ENCODE measurements around the gene CORO1A.
"Not testable (repeated sequence)": the region's sequence is repeated elsewhere in the genome, so short reads cannot be mapped to it uniquely, and the experiment has no call there.

The CORO1A gene

DNA sequence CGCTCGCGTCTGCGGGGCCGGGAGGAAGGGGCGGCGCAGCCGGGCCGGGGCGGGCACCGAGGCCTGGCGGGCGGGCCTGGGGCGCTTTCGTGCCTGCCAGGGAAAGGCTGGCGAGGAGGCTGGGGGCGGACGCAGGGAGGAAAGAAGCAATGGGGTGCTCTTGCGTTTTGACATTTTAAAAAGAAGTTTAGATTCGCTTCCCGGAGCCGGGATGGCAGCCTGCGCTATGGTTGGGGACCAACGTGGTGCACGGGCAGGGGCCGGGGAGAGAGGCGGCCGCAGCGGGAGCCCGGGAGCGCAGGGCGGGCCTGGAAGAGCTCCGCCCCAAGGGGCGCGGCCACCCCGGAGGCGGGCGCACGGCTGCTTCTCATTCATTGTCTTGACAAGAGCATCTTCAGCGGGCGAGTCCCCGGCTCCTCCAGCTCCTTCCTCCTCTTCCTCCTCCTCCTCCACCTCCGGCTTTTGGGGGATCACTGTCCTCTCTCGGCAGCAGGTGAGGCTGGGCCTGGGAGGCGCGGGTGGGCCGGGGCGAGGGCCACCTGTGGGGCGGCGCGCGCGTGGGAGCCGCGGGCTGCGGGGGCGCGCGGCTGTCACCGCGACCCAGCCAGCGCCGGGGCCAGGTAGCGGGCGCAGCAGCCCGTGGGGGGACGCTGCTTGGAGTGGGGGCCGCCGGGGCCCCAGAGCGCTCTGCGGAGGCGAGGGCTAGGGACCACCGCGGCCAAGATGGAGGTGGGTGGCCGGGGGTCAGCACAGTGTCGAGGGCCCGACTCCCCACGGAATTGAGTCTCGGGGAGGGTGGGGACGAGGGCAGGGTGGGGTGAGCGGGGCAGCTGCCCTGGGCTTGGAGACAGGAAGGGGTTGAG lies at the start of gene CORO1A:
TSS of gene CORO1A (plus strand) at position 370 of the 863 bp plus-strand sequence. CDS start 1,608 bp downstream, outside the sequence.
- peak; percentile 71 for DNase-seq

DNA sequence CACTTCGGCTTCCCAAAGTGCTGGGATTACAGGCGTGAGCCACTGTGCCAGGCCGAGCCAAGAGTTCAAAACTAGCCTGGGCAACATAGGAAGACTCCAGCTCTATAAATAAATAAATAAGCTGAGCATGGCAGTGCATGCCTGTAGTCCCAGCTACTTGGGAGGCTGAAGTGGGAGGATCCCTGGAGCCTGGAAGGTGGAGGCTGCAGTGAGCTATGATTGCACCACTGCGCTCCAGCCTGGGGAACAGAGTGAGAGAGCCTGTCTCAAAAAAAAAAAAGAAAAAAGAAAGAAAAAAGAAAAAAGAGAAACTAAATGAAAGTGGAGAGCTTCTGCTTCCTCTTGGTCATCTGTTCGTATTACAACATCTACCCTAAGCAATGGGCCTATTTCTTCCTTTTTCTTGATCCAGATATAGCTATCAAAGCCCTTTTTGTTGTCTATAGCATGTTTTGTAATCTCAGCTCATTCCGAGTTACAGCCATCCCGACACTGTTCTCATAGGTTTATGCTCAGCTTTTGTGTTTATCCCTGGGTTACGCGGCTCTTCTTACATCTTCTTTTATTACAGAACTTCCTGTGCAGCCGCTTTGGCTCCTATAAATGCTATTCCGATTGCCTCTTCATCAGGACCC lies 46.3 kb upstream of the CORO1A start:
- DNase-seq: no peak

DNA sequence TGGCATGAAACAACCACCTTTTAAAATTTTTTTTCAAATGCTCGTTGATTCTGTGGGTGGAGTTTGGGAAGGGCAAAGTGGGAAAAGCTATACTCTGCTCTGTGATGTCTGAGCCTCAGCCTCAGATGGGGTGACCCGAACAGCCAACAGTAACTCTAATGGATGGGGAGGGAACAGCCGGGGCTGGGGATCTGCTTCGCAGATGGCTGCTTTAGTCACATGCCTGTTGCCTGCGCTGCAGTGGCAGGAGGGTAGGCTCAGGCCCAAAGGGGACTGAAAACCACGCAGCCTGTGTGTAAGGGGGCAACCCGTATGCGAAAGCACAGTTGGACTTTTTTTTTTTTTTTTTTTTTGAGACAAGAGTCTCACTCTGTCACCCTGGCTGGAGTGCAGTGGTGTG lies 45.5 kb upstream of the CORO1A start:
- no peak for DNase-seq

DNA sequence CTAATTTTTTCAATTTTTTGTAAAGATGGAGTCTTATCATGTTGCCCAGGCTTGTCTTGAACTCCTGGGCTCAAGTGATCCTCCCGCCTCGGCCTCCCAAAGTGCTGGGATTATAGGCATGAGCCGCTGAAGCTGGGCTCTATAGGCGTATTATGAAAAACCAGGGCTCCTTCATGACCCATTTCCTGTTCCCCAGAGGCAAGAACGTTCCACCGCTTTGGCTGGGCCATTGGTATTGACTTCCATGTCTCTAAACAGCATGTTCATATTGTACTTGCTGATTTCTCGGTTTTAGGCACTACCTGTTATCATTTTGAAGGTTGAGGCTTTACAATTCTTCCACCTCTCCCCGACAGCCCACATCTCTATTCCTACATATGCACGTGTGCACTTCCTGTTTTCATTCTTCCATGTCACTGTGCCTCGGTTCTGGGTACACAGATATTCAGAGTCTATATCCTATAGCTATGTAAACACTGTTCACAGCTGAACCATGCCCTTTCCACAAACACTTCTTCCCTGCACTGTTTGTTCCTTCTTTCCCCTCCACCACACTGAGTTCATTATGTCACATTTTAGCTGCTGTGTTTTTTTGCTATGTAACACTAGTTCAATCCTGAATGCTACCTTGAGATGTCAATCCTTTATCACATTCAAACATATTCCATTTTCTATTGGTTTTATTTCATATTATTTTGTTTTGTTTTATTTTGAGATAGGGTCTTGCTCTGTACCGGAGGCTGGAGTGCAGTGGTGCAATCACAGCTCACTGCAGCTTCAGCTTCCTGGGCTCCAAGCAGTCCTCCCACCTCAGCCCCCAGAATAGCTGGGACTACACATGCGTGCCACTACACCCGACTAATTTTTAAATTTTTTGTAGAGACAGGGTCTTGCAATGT lies 43.6 kb upstream of the CORO1A start:
- DNase-seq: no peak

DNA sequence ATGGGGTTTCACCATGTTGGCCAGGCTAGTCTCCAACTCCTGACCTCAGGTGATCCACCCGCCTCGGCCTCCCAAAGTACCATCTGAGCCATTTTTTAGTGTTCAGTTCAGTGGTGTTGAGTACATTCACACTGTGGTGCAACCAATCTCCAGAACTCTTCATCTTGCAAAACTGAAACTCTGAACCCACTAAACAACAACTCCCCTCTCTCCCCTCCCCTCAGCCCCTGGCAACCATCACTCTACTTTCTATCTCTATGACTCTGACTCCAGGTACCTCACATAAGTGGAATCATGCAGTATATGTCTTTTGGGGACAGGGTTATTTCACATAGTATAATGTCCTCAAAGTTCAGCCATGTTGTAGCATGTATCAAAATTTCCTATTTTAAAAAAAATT lies 41.7 kb upstream of the CORO1A start:
- DNase-seq: no peak

DNA sequence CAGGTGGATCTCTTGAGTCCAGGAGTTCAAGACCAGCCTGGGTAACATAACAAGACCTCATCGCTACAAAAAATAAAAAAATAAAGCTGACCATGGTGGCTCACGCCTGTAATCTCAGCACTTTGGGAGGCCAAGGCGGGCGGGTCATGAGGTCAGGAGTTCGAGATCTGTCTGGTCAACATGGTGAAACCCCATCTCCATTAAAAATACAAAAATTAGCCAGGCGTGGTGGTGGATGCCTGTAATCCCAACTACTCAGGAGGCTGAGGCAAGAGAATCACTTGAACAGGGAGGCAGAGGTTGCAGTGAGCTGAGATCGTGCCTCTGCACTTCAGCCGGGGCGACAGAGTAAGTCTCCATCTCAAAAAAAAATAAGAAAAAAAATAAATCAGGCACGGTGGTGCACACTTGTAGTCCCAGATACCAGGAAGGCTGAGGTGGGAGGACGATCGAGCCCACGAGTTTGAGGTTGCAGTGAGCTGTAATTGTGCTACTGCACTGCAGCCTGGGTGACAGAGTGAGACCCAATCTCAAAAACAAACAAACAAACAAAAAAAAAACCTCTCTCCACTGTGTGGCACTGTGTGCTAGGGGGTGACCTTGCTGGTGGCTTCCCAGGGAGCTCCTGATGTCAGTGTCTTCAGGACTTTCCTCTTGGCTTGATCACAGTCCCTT lies 40.6 kb upstream of the CORO1A start:
- DNase-seq: peak; percentile 13

DNA sequence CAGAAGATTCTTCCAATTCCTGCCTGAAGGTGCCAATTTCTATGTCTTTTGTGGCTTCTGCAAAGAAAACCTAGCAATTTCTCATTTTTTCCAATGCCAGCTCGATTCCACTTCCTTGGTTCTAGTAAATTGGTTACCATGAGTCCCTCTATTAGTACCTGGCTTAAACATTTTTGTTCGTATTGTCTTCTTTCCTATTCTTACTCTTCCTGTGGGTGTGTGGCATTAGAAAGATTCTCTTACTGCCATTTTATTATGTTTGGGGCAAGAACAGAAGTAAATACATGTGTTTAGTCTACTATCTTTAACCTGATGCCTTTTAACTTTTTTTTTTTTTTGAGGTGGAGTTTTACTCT lies 40.1 kb upstream of the CORO1A start:
- no peak for DNase-seq

DNA sequence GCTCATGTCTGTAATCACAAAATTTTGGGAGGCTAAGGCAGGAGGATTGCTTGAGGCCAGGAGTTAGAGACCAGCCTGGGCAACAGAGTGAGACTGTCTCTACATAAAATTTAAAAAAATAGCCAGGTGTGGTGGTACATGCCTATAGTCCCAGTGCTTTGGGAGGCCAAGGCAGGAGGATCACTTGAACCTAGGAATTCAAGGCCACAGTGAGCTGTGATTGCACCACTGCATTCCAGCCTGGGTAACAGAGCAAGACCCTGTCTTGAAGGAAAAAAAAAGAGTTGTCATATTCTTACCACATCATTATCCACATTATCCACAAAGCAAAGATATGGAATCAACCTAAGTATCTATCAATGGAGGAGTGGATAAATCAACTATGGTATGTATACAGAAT lies 39.4 kb upstream of the CORO1A start:
- no peak for DNase-seq

DNA sequence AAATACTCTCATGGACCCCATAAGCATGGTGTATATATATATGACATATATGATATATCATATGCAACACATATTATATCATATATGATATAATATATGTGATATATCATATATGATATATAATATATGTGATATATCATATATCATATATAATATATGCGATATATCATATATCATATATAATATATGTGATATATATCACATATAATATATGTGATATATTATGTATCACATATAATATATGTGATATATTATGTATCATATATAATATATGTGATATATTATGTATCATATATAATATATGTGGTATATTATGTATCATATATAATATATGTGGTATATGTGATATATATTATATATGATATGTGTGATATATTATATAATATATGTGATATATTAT lies 38.5 kb upstream of the CORO1A start:
- DNase-seq: no peak

DNA sequence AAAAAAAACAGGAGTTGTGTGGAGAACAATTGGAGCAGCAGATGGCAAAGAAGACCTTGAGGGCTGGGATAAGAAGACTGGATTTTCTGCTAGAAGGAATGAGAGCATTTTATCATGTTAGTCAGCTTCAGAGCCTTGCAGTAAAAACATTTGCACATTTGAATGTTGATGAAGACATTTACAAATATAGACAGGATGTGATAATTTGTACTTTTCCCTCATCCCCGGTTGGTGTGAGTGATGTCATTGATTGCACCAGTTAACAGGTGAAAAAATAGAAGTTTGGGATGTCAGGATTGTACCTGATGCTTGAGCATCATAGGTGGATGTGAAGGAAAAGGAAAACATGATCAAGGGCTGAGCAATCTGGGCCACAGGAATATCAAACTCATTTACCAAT lies 37.7 kb upstream of the CORO1A start:
- DNase-seq: no peak

DNA sequence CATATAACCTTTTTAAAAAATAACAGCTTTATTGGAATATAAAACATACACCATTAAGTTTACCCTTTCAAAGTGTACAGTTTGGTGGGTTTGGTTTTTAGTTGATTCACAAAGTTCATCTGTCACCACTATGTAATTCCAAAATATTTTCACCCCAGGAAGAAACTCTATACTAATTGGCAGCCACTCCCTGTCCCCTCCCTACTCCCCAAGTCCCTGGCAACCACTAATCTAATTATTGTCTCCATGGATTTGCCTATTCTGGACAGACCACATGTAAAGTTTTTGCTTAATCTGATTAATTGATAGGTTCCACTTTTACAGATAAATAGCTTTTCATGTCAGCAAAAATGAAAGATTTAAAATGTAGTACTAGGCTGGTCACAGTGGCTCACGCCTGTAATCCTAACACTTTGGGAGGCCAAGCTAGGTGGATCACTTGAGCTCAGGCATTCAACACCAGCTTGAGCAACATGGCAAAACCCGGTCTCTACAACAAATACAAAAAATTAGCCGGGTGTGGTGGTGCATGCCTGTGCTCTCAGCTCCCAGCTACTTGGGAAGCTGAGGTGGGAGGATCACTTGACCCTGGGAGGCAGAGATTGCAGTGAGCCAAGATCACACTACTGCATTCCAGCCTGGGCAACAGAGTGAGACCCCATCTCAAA lies 35.4 kb upstream of the CORO1A start:
- DNase-seq: no peak

DNA sequence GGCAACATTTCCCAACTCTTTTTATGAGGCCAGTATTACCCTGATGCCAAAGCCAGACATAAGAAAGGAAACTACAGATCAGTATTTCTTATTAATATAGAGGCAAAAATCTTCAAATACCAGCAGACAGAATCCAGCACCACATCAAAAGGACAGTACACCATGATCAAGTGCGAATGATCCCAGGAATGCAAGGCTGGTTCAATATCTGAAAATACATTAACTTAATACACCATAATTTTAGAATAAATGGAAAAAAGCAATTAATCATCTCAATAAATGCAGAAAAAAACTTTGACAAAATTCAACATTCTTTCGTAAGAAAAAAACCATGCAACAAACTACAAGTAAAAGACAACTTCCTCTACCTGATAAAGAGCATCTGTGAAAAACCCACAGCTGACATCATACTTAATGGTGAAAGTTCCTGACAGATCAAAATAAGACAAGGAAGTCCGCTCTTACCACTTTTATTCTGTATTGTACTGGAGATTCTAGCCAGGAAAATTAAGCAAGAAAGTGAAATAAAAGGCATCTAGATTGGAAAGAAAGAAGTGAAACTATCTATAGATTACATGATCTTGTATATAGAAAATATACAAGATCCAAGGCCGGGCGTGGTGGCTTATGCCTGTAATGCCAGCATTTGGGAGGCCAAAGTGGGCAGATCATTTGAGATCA lies 34.0 kb upstream of the CORO1A start:
- DNase-seq: no peak

DNA sequence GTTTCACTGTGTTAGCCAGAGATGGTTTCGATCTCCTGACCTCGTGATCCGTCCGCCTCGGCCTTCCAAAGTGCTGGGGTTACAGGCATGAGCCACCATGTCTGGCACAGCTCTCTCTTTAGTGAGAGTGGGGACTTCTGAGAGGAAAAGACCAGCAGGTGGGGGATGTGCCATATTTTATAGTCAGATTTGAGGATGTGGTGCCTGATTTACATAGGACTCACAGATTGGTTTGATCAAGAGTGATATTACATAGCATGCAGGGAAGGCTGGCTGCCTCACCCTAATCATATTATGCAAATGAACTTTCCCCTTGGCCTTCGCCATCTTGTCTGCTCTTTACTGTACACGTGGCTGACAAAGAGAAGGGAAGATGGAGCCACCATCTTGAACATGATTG lies 32.3 kb upstream of the CORO1A start:
- no peak for DNase-seq

DNA sequence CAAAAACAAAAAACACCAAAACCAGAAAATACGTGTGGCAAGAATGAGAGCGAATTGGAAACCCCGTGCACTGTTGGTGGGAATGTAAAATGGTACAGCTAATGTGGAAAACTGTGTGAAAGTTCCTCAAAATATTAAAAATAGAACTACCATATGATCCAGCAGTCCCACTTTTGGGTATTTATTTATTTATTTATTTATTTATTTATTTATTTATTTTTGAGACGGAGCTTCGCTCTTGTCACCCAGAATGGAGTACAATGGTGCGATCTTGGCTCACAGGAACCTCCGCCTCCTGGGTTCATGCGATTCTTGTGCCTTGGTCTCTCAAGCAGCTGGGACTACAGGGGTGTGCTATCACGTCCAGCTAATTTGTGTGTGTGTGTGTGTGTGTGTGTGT lies 30.9 kb upstream of the CORO1A start:
- no peak for DNase-seq

DNA sequence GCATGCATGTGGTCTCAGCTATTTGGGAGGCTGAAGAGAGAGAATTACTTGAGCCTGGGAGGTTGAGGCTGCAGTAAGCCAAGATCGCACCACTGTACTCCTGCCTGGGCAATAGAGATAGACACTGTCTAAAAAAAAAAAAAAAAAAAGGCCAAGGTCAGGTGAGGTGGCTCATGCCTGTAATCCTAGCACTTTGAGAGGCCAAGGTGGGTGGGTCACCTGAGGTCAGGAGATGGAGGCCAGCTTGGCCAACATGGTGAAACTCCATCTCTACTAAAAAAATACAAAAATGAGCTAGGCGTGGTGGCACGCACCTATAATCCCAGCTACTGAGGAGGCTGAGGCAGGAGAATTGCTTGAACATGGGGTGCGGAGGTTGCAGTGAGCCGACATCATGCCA lies 28.2 kb upstream of the CORO1A start:
- DNase-seq: no peak

DNA sequence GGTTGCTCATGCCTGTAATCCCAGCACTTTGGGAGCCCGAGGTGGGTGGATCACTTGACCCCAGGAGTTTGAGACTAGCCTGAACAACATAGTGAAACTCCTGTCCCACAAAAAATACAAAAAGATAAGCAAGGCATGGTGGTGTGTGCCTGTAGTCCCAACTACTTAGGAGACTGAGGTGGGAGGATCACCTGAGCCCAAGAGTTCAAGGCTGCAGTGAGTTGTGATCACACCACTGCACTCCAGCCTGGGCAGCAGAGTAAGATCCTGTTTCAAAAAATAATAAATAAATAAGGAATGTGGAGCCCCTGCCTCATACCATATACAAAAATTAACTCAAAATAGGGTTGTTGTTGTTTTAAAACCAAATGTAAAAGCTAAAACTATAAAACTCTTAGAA lies 26.2 kb upstream of the CORO1A start:
- no peak for DNase-seq

DNA sequence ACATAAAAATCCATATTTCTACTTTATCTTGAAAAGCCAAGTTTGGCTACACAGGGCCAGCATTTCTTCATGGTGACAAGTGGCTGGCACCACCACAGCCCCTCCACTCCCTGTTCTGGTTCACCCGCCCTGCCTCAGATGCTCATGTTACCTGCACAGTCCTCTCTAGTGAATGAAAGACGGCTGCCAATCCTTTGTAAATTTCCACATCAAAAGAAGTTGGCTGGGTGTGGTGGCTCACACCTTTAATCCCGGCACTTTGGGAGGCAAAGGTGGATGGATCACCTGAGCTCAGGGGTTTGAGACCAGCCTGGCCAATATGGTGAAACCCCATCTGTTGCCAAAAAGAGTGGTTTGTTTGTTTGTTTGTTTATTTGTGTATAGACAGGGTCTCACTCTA lies 19.9 kb upstream of the CORO1A start:
- no peak for DNase-seq

DNA sequence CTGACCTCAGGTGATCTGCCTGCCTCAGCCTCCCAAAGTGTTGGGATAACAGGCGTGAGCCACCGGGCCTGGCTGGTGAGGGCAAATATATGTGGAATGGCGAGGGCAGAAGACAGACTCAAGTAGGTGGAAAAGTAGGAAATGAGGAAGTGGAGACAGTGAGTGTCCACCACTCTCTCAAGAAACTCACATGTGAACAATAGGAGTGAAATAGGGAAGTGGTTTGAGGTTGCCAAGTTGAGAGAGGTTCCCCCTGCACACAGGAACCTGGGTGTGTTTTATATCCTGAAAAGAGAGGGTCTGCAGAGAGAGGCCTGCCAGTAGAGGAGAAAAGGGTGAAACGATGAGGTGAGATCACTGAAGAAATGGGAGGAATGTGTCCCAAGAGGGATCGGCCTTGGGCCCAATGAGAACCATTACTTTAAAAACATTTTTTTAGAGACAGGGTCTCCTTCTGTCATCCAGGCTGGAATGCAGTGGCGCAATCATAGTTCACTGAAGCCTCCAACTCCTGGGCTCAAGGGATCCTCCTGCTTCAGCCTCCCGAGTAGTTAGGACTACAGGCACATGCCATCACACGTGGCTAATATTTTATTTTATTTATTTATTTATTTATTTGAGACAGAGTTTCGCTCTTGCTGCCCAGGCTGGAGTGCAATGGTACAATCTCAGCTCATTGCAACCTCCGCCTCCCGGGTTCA lies 17.1 kb upstream of the CORO1A start:
- DNase-seq: no peak

DNA sequence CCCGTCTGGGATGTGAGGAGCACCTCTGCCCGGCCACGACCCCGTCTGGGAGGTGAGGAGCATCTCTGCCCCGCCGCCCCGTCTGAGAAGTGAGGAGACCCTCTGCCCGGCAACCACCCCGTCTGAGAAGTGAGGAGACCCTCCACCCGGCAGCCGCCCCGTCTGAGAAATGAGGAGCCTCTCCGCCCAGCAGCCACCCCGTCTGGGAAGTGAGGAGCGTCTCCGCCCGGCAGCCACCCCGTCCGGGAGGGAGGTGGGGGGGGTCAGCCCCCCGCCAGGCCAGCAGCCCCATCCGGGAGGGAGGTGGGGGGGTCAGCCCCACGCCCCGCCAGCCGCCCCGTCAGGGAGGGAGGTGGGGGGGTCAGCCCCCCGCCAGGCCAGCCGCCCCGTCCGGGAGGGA lies 14.7 kb upstream of the CORO1A start:
- not testable (repeated sequence) for DNase-seq

DNA sequence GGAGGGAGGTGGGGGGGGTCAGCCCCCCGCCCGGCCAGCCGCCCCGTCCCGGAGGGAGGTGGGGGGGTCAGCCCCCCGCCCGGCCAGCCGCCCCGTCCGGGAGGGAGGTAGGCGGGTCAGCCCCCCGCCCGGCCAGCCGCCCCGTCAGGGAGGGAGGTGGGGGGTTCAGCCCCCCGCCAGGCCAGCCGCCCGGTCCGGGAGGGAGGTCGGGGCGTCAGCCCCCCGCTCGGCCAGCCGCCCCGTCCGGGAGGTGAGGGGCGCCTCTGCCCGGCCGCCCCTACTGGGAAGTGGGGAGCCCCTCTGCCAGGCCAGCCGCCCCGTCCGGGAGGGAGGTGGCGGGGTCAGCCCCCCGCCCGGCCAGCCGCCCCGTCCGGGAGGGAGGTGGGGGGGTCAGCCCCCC lies 14.0 kb upstream of the CORO1A start:
- DNase-seq: not testable (repeated sequence)

DNA sequence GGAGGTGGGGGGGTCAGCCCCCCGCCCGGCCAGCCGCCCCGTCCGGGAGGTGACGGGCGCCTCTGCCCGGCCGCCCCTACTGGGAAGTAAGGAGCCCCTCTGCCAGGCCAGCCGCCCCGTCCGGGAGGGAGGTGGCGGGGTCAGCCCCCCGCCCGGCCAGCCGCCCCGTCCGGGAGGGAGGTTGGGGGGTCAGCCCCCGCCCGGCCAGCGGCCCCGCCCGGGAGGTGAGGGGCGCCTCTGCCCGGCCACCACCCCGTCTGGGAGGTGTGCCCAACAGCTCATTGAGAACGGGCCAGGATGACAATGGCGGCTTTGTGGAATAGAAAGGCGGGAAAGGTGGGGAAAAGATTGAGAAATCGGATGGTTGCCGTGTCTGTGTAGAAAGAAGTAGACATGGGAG lies 13.3 kb upstream of the CORO1A start:
- not testable (repeated sequence) for DNase-seq

Measured in NCI-H1436 (cell line).